ENCODE measurements around the gene SLC9B1. TPM values are rescaled to one million over a fixed set of nuclear protein-coding genes. Genes with fewer than 3 reads are reported as not detected.

The SLC9B1 gene
- total and polyA plus RNA-seq, 3 donors from 2014 or later: 23.4 to 108 (median 27.2) TPM

- Histone ChIP-seq H3K4me3 (no peak overlapping the region), H3K9me3 (no peaks in the 10 kb centered on the region), H3K27ac (no peak overlapping the region), H3K4me1 (no peaks in the 10 kb centered on the region), H3K36me3 (ENCODE audit: low read depth, missing control alignments) (no peaks in the 10 kb centered on the region), H3K27me3 (no peaks in the 10 kb centered on the region)
- intact Hi-C loops (cut with DNase I; ENCODE audit: low total_unique reads): no loop called here
- WGBS, 2 donors: 94 to 100% methylated on average over 1 of the region's 1 CpG
- DNase-seq: no peak
- TF ChIP-seq POLR2A (IDR thresholded peaks at IDR 0.05): no peak
- no peak for TF ChIP-seq CTCF (IDR thresholded peaks at IDR 0.05)
Measured at GRCh38 chr4:103026868-103027267, 7.4 kb upstream of the SLC9B1 start.

GRCh38 chr4:103024996-103025395, 5.5 kb upstream of the SLC9B1 start:
- WGBS, 2 donors: 94 to 100% methylated on average over 3 of the region's 3 CpGs
- no peaks in the 10 kb centered on the region for H3K27me3 ChIP-seq
- no peak overlapping the region for H3K27ac ChIP-seq
- no peaks in the 10 kb centered on the region for H3K36me3 ChIP-seq (ENCODE audit: low read depth, missing control alignments)
- H3K9me3 ChIP-seq: no peaks in the 10 kb centered on the region
- no peaks in the 10 kb centered on the region for H3K4me1 ChIP-seq
- H3K4me3 ChIP-seq: no peak overlapping the region
- no peak for DNase-seq
- no peak for TF ChIP-seq CTCF (IDR thresholded peaks at IDR 0.05)
- TF ChIP-seq POLR2A (IDR thresholded peaks at IDR 0.05): no peak
- intact Hi-C loops (cut with DNase I; ENCODE audit: low total_unique reads): no loop called here

GRCh38 chr4:103021120-103021519, 1.6 kb upstream of the SLC9B1 start:
- no peaks in the 10 kb centered on the region for H3K27me3 ChIP-seq
- H3K27ac ChIP-seq: no peak overlapping the region
- TF ChIP-seq CTCF (IDR thresholded peaks at IDR 0.05) (no peak), POLR2A (IDR thresholded peaks at IDR 0.05) (no peak)
- no peaks in the 10 kb centered on the region for H3K9me3 ChIP-seq
- intact Hi-C loops (cut with DNase I; ENCODE audit: low total_unique reads): no loop called here
- DNase-seq: no peak
- WGBS, 2 donors: 81 to 91% methylated on average over 2 of the region's 2 CpGs
- H3K4me1 ChIP-seq: peaks cover 7% of the 10 kb centered on the region
- H3K4me3 ChIP-seq: no peak overlapping the region
- no peaks in the 10 kb centered on the region for H3K36me3 ChIP-seq (ENCODE audit: low read depth, missing control alignments)

GRCh38 chr4:103018391-103019307, 856 bp downstream of the SLC9B1 start:
- TF ChIP-seq CTCF (IDR thresholded peaks at IDR 0.05) (no peak), POLR2A (IDR thresholded peaks at IDR 0.05) (no peak)
- H3K27ac ChIP-seq: peak overlapping the region; percentile 95
- H3K9me3 ChIP-seq: no peaks in the 10 kb centered on the region
- 27 to 33% methylated on average over 8 of the region's 8 CpGs for WGBS, 2 donors
- H3K36me3 ChIP-seq (ENCODE audit: low read depth, missing control alignments): no peaks in the 10 kb centered on the region
- intact Hi-C loops (cut with DNase I; ENCODE audit: low total_unique reads): loop anchor here (10.0 kb wide), 1 partner anchor 394 kb away; no protein-coding TSS in a partner anchor
- peak overlapping the region; percentile 62 to 75 for H3K4me3 ChIP-seq
- no peaks in the 10 kb centered on the region for H3K27me3 ChIP-seq
- peaks cover 7% of the 10 kb centered on the region for H3K4me1 ChIP-seq
- peak; percentile 49 for DNase-seq

Data from testis (tissue), 3 donors.